IgD-negative memory B cell (primary cell): Measurements from ENCODE around the gene FRY. TPM values are rescaled to one million over a fixed set of nuclear protein-coding genes. Genes with fewer than 3 reads are reported as not detected.
"Not testable (repeated sequence)": the region's sequence is repeated elsewhere in the genome, so short reads cannot be mapped to it uniquely, and the experiment has no call there.

Experiments
- H3K27ac Mint-ChIP-seq, 3 donors: one replicate each; pipeline ENCODE4 v1.8.0; 2020 to 2022; ENCODE audit warnings: mild to moderate bottlenecking in 3 of 3, mixed read lengths in 3 of 3, moderate library complexity in 1 of 3
- H3K27me3 Mint-ChIP-seq: one replicate; pipeline ENCODE4 v1.8.0; 2021; ENCODE audit warnings: mixed read lengths
- H3K36me3 Mint-ChIP-seq: one replicate; pipeline ENCODE4 v1.8.0; 2020; ENCODE audit warnings: mild to moderate bottlenecking, mixed read lengths
- H3K4me1 Mint-ChIP-seq, 3 donors: one replicate each; pipeline ENCODE4 v1.8.0; 2020 to 2022; ENCODE audit warnings: mixed read lengths in 3 of 3, mild to moderate bottlenecking in 1 of 3
- H3K4me3 Mint-ChIP-seq, 4 donors: one replicate each; pipeline ENCODE4 v1.8.0; 2020 to 2022; ENCODE audit warnings: mild to moderate bottlenecking in 4 of 4, mixed read lengths in 4 of 4, moderate library complexity in 3 of 4
- H3K9me3 Mint-ChIP-seq, 3 donors: one replicate each; pipeline ENCODE4 v1.8.0; 2020 to 2021; ENCODE audit warnings: mixed read lengths in 3 of 3, mild to moderate bottlenecking in 1 of 3
- polyA plus RNA-seq: library from polyadenylated mRNA; unstranded; fragments of 300-500 nt; fragmentation: Illumina TruSeq; gene quantifications from one replicate; pipeline ENCODE4 v1.2.3, GENCODE V29; 2021

Gene FRY
- 1.2 TPM for polyA plus RNA-seq

DNA sequence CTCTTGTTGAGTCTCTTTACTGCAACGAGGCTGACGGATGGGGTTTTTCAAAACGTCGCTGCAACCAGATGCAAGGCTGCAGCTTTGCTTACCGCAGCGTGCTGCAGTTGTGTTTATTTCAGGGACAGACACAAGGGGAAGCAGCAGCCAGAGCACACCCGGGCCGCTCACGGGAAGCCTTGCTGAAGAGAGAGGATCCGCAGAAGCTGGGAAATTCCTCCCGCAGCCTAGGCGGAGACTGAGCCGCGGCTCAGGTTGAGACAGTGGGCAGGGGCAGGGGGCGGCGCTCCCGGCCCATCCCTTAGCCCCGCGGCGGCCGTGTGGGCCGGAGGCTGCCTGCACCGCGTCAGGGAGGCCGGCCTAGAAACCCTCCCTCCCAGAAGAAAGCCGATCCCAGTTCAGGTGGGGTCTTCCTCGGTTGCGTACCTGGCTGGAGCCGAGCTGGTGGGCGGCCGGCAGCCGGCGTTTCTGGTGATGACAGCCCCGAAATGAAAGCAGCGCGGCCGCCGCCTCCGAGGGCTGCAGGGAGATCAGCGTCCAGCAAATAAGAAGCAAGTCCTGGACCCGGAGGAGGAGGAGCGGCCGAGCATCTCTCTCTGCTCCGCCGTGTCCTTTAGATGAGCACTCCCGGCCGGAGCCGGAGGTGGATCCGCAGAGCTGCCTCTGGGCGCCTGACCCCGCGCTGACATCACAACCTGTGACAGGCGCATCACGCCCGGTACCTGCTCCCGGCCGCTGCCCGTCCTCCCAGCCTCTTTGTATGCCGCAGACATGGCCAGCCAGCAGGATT lies at the start of gene FRY:
FRY (plus strand) TSS at position 750 of the 790 bp plus-strand sequence; CDS start at position 772, 22 bp downstream.
- peak within 1 kb of the TSS; percentile 74 to 91 (median 85) for H3K27ac Mint-ChIP-seq
- peaks cover 15% of the 10 kb centered on the region for H3K27me3 Mint-ChIP-seq
- H3K4me1 Mint-ChIP-seq, result peaks cover 15 to 21% (median 18%) of the 10 kb centered on the region in 3 donors
- H3K9me3 Mint-ChIP-seq, result no peaks in the 10 kb centered on the region
- H3K4me3 Mint-ChIP-seq, result peak within 1 kb of the TSS; percentile 93 to 98 (median 96)
- H3K36me3 Mint-ChIP-seq, result no peaks in the 10 kb centered on the region

DNA sequence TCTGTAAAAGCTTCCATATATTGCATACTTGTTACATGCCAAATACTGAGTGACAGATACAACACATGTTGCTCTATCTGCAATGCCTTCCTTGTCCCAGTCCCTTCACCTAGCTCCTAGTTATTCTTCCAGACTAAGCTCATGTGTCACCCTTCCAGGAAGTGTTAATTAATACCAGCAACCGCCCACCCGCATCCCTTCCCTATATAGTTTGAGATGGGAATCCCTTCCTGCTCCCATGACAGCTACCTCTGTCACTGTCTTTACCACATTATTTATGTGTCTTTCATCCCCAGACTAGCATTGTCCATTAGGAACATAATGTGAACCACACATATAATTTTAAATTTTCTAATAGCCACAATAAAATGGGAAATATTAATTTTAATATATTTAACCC lies 49.5 kb upstream of the FRY start:
- Mint-ChIP-seq H3K9me3 (no peaks in the 10 kb centered on the region), H3K4me1 (peaks cover 0 to 2% (median 0%) of the 10 kb centered on the region in 3 donors), H3K4me3 (no peak overlapping the region), H3K27me3 (no peaks in the 10 kb centered on the region), H3K36me3 (peaks cover 2% of the 10 kb centered on the region), H3K27ac (no peak overlapping the region)

GRCh38 chr13:31982540-31982939 lies 49.0 kb upstream of the FRY start:
- peaks cover 2% of the 10 kb centered on the region for H3K36me3 Mint-ChIP-seq
- H3K27me3 Mint-ChIP-seq, result no peaks in the 10 kb centered on the region
- no peaks in the 10 kb centered on the region for H3K9me3 Mint-ChIP-seq
- no peak overlapping the region for H3K27ac Mint-ChIP-seq
- H3K4me1 Mint-ChIP-seq, result peaks cover 0 to 2% (median 2%) of the 10 kb centered on the region in 3 donors
- H3K4me3 Mint-ChIP-seq, result no peak overlapping the region

DNA sequence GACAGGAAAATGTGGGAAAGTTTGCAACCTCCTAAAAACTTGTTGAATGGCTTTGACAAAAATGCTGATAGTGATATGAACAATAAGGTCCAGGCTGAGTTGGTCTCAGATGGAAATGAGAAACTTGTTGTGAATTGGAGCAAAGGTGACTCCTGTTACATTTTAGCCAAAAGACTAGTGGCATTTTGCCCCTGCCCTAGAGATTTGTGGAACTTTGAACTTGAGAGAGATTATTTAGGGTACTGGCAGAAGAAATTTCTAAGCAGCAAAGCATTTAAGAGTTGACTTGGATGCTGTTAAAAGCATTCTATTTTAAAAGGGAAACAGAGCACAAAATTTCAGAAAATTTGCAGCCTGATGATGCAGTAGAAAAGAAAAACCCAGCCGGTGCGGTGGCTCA lies 47.9 kb upstream of the FRY start:
- H3K4me1 Mint-ChIP-seq, H3K27me3 Mint-ChIP-seq, H3K4me3 Mint-ChIP-seq, H3K36me3 Mint-ChIP-seq, H3K9me3 Mint-ChIP-seq, H3K27ac Mint-ChIP-seq: not testable (repeated sequence)

DNA sequence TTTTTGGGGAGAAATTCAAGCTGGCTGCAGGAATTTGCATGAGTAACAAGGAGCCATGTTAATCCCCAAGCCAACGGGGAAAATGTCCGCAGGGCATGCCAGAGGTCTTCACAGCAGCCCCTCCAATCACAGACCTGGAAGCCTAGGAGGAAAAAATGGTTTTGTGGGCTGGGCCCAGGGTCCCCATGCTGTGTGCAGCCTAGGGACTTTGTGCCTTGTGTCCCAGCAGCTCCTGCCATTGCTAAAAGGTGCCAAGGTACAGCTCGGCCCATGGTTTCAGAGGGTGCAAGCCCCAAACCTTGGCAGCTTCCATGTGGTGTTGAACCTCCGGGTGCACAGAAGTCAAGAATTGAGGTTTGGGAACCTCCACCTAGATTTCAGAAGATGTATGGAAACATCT lies 47.2 kb upstream of the FRY start:
- H3K27ac Mint-ChIP-seq, H3K27me3 Mint-ChIP-seq, H3K36me3 Mint-ChIP-seq, H3K4me1 Mint-ChIP-seq, H3K9me3 Mint-ChIP-seq, H3K4me3 Mint-ChIP-seq: not testable (repeated sequence)

GRCh38 chr13:31986676-31987470 lies 44.7 kb upstream of the FRY start:
- Mint-ChIP-seq H3K4me1 (peaks cover 0 to 3% (median 2%) of the 10 kb centered on the region in 3 donors), H3K27ac (no peak overlapping the region), H3K36me3 (no peaks in the 10 kb centered on the region), H3K4me3 (no peak overlapping the region), H3K27me3 (peaks cover 1% of the 10 kb centered on the region), H3K9me3 (no peaks in the 10 kb centered on the region)

DNA sequence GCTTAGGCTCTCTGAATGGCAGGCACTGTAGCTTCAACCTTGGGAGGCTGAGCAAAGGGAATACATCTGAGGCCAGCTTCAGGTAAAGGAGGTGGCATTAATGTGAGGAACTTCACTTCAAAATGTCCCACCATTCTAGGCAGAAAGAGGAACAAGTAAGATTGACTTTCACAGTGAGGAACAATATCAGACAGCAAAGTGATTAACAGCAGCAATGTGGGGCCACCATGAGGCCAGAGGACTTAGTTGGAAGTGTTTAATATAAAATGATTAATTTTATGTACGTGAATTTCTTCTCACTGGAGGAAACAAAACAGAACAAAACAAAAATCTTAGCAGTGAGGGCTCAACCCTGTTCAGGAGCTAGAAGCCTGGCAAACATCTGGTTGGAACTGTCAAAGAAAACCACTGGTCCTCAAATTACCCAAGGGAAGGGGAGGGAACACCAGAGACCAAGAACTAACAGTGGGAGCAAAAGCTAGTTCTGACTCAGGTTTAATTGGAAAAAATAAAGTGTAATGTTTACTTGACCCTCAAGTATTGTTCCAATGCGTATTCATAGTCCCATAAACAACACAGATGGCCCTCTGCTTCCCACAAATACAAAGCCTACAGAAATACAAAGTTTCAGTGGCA lies 43.9 kb upstream of the FRY start:
- Mint-ChIP-seq H3K9me3 (no peaks in the 10 kb centered on the region), H3K27ac (no peak overlapping the region), H3K27me3 (peaks cover 1% of the 10 kb centered on the region), H3K4me3 (no peak overlapping the region), H3K36me3 (no peaks in the 10 kb centered on the region), H3K4me1 (peaks cover 0 to 3% (median 2%) of the 10 kb centered on the region in 3 donors)

GRCh38 chr13:31994367-31994766 lies 37.2 kb upstream of the FRY start:
- not testable (repeated sequence) for H3K36me3 Mint-ChIP-seq, H3K4me3 Mint-ChIP-seq, H3K27ac Mint-ChIP-seq, H3K27me3 Mint-ChIP-seq, H3K4me1 Mint-ChIP-seq, H3K9me3 Mint-ChIP-seq

DNA sequence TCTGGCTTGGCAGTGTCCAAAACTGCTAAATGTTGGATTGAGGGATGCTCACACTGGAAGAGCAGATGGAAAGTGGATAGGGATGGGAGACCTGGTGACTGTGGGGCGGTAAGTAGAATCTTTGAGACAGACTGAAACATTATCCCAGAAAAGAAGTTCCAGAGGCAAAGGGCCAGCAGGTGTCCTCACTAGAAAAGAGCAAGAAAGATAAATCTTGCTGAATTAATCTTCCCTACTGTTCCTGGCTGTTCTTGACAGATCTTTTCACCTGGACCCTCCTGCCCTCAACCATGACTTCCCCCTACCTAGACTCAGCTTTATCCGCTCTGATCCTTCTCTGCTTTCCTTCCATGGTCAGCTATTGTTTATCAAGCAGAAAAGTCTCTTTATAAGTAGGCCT lies 35.0 kb upstream of the FRY start:
- Mint-ChIP-seq H3K27ac (no peak overlapping the region), H3K27me3 (no peaks in the 10 kb centered on the region), H3K4me3 (no peak overlapping the region), H3K4me1 (no peaks in the 10 kb centered on the region), H3K36me3 (peaks cover 2% of the 10 kb centered on the region), H3K9me3 (no peaks in the 10 kb centered on the region)

GRCh38 chr13:31997641-31998040 lies 33.9 kb upstream of the FRY start:
- H3K27ac Mint-ChIP-seq, result no peak overlapping the region
- H3K4me3 Mint-ChIP-seq, result no peak overlapping the region
- no peaks in the 10 kb centered on the region for H3K9me3 Mint-ChIP-seq
- H3K36me3 Mint-ChIP-seq, result peaks cover 2% of the 10 kb centered on the region
- H3K4me1 Mint-ChIP-seq, result no peaks in the 10 kb centered on the region
- no peaks in the 10 kb centered on the region for H3K27me3 Mint-ChIP-seq

DNA sequence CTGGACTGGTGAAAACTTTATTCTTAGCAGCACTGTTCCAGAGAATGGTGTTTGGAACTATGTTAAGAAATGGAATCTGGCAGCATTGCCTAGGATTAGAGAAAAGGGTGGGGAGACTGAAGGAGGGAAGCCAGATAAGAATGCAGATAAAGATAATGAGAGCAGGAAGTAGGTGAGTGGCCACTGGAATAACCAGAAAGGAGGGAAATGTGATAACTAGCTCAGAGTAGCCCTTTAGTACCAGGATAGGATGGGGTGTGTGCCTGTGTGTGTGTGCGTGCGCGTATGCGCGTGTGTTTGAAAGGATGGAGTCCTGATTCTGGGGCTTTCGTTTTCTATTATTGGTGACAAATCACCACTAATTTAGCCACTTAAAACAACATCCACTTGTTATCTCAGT lies 33.4 kb upstream of the FRY start:
- no peak overlapping the region for H3K4me3 Mint-ChIP-seq
- no peaks in the 10 kb centered on the region for H3K9me3 Mint-ChIP-seq
- H3K36me3 Mint-ChIP-seq, result peaks cover 2% of the 10 kb centered on the region
- H3K27me3 Mint-ChIP-seq, result no peaks in the 10 kb centered on the region
- no peak overlapping the region for H3K27ac Mint-ChIP-seq
- no peaks in the 10 kb centered on the region for H3K4me1 Mint-ChIP-seq

DNA sequence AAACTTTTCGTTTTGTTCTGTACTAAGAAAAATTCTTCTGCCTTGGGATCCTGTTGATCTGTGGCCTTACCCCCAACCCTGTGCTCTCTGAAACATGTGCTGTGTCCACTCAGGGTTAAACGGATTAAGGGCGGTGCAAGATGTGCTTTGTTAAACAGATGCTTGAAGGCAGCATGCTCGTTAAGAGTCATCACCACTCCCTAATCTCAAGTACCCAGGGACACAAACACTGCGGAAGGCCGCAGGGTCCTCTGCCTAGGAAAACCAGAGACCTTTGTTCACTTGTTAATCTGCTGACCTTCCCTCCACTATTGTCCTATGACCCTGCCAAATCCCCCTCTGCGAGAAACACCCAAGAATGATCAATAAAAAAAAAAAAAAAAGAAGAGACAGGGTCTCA lies 30.8 kb upstream of the FRY start:
- H3K9me3 Mint-ChIP-seq, H3K4me3 Mint-ChIP-seq, H3K27me3 Mint-ChIP-seq, H3K36me3 Mint-ChIP-seq, H3K4me1 Mint-ChIP-seq, H3K27ac Mint-ChIP-seq: not testable (repeated sequence)

DNA sequence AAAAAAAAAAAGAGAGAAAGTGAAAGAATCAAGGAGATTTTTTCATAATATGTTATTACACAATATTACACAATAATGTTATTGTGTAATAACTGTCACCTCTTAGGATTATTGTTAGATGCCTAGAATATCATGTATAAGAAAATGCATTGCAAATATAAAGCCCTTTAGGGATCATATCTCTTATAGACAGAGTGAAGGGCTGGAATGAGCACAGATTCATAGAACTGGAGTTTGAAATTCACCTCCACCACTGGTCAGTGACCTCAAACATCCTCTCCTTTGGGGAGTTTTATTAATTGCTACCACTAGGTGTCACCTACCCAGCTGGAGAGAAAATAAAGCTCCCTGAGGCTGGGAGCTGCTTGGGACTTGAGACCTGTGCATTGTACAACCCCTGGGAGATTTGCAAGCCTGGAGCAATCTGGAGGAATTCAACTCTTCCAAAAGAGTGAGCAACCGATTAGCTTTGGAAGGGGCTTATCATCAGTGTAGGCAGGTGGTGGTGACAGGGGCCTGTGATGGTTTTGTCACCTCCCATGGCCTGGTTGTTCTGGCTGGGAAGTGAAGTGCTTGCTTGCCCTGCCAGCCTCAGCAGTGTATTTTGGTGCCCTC lies 30.3 kb upstream of the FRY start:
- no peaks in the 10 kb centered on the region for H3K36me3 Mint-ChIP-seq
- H3K9me3 Mint-ChIP-seq, result no peaks in the 10 kb centered on the region
- no peak overlapping the region for H3K27ac Mint-ChIP-seq
- H3K27me3 Mint-ChIP-seq, result no peaks in the 10 kb centered on the region
- H3K4me3 Mint-ChIP-seq, result no peak overlapping the region
- H3K4me1 Mint-ChIP-seq, result peaks cover 2 to 7% (median 2%) of the 10 kb centered on the region in 3 donors

- H3K4me1 Mint-ChIP-seq, result peaks cover 2 to 7% (median 2%) of the 10 kb centered on the region in 3 donors
- H3K27ac Mint-ChIP-seq, result no peak overlapping the region
These were observed 29.8 kb upstream of the FRY start for GRCh38 chr13:32001769-32002168.

GRCh38 chr13:32002873-32003272 lies 28.7 kb upstream of the FRY start:
- Mint-ChIP-seq H3K4me3 (no peak overlapping the region), H3K36me3 (no peaks in the 10 kb centered on the region), H3K27me3 (no peaks in the 10 kb centered on the region), H3K4me1 (peaks cover 2 to 7% (median 2%) of the 10 kb centered on the region in 3 donors), H3K27ac (no peak overlapping the region), H3K9me3 (no peaks in the 10 kb centered on the region)

More at GRCh38 chr13:32001769-32002168, 29.8 kb upstream of the FRY start:
- H3K4me3 Mint-ChIP-seq, result no peak overlapping the region
- H3K36me3 Mint-ChIP-seq, result no peaks in the 10 kb centered on the region
- H3K9me3 Mint-ChIP-seq, result no peaks in the 10 kb centered on the region
- H3K27me3 Mint-ChIP-seq, result no peaks in the 10 kb centered on the region
